Measurements from ENCODE around the gene SEMA6B. TPM values are rescaled to one million over a fixed set of nuclear protein-coding genes. Genes with fewer than 3 reads are reported as not detected.

SEMA6B gene
- total and polyA plus RNA-seq, 8 donors: 2.1 to 24.7 (median 3.3) TPM

DNA sequence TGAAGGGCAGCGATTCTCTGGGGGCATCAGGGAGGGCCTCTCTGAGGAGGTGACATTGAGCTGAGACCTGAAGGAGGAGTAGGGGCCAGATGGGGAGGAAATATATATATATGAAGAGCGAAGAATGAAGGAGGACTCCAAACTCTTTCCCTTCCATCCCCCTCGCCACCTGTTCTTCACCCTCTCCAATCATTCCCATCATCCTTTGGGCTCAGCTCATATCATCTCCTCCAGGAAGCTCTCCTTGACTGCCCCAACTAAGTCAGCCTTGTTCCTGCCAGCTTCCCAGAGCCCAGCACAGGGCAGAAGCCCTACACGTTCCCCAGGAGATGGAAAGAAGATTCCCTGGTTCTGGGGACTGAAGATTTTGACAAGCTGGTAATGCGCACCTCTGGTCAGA is 33.0 kb upstream of the SEMA6B start:
- H3K36me3 ChIP-seq: no peaks in the 10 kb centered on the region
- TF ChIP-seq, protein P1, sequence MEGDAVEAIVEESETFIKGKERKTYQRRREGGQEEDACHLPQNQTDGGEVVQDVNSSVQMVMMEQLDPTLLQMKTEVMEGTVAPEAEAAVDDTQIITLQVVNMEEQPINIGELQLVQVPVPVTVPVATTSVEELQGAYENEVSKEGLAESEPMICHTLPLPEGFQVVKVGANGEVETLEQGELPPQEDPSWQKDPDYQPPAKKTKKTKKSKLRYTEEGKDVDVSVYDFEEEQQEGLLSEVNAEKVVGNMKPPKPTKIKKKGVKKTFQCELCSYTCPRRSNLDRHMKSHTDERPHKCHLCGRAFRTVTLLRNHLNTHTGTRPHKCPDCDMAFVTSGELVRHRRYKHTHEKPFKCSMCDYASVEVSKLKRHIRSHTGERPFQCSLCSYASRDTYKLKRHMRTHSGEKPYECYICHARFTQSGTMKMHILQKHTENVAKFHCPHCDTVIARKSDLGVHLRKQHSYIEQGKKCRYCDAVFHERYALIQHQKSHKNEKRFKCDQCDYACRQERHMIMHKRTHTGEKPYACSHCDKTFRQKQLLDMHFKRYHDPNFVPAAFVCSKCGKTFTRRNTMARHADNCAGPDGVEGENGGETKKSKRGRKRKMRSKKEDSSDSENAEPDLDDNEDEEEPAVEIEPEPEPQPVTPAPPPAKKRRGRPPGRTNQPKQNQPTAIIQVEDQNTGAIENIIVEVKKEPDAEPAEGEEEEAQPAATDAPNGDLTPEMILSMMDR (IDR thresholded peaks at IDR 0.05): no peak
- no peak for DNase-seq
- H3K27ac ChIP-seq: no peak overlapping the region
- no peaks in the 10 kb centered on the region for H3K4me1 ChIP-seq
- no peak for ATAC-seq
- H3K27me3 ChIP-seq: peaks cover 13 to 88% of the 10 kb centered on the region in 2 donors
- no peaks in the 10 kb centered on the region for H3K9me3 ChIP-seq
- no peak overlapping the region for H3K4me3 ChIP-seq
- intact Hi-C loops (cut with DNase I): no loop called here

DNA sequence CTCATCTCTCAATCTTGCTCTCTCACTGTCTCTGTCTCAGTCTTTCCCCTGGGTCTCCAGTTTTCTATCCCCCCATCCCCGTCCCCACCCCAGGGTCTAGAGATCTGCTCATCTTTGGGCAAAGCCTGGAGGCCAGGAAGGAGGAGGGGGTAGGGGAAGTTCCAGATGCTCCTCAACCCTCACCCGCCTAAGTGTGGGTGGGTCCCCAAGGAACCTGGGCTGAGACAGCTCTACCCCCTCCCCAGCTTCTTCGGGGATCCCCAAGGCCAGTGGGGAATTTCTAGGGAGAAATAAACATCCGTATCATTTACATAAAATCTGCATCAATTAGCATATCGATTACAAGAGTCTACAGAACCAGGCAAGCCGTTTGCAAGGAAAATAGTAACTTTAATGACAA is 31.8 kb upstream of the SEMA6B start:
- H3K9me3 ChIP-seq: no peaks in the 10 kb centered on the region
- H3K4me3 ChIP-seq: no peak overlapping the region
- intact Hi-C loops (cut with DNase I): no loop called here
- H3K27ac ChIP-seq: no peak overlapping the region
- ATAC-seq (no peak), DNase-seq (no peak)
- TF ChIP-seq, protein P1 (IDR thresholded peaks at IDR 0.05): no peak
- H3K4me1 ChIP-seq: no peaks in the 10 kb centered on the region
- no peaks in the 10 kb centered on the region for H3K36me3 ChIP-seq
- H3K27me3 ChIP-seq: peaks cover 1 to 88% of the 10 kb centered on the region in 2 donors

DNA sequence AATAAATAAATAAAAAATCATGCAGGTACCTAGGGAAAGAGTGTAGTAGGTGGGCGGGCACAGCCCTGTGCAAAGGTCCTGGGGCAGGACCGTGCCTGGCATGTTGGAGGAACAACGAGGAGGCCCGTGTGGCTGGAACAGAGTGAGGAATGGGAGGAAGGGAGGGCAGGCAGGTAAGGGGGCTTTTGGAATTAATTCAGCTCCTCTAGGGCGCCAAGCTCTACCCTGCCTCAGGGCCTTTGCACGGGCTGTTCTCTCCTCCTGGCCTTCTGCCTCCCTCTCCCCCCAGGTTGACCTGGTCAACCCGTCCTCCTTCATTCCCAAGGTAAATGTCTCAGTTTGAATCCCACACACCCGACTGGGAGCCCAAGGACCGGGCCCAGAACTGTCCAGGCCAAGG is 31.1 kb upstream of the SEMA6B start:
- H3K27ac ChIP-seq: no peak overlapping the region
- intact Hi-C loops (cut with DNase I): no loop called here
- H3K4me3 ChIP-seq: no peak overlapping the region
- TF ChIP-seq, protein P1 (IDR thresholded peaks at IDR 0.05): no peak
- H3K27me3 ChIP-seq: peaks cover 4 to 88% of the 10 kb centered on the region in 2 donors
- no peak for ATAC-seq
- no peaks in the 10 kb centered on the region for H3K9me3 ChIP-seq
- no peak for DNase-seq
- H3K36me3 ChIP-seq: no peaks in the 10 kb centered on the region
- no peaks in the 10 kb centered on the region for H3K4me1 ChIP-seq

DNA sequence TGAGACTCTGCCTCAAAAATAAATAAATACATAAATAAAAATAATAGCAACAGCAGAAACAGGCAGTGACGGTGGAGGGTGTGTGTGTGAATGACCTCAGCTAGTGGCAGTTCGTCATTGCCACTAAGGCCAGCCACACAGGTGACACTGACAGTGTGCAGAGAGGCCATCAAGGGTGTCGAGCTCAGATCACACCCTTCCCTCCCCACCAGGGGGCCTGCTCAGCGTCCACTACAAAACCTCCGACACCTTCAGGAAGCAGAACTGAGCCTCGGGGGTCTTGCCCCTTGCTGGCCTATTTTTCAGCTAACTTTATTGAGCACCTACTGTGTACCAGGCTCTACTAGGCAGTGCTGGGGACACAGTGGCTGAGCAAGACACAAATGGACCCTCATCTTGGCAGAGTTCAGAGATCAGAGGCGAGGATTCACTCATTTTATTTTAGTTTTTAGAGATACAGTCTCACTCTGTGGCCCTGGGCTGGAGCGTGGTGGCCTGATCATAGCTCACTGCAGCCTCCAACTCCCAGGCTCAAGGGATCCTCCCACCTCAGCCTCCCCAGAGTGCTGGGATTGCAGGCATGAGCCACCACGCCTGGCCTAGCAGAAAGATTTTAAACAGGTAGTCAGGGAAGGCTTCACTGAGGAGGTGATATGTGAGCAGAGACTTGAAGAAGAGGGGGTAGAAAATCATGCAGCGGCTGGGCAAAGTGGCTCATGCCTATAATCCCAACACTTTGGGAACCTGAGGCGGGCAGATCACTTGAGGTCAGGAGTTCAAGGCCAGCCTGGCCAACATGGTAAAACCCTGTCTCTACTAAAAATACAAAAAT is 30.3 kb upstream of the SEMA6B start:
- DNase-seq (no peak), ATAC-seq (no peak)
- peaks cover 12 to 88% of the 10 kb centered on the region in 2 donors for H3K27me3 ChIP-seq
- intact Hi-C loops (cut with DNase I): no loop called here
- H3K4me1 ChIP-seq: peaks cover under 1 to 1% of the 10 kb centered on the region in 2 donors
- no peaks in the 10 kb centered on the region for H3K9me3 ChIP-seq
- H3K27ac ChIP-seq: no peak overlapping the region
- H3K36me3 ChIP-seq: no peaks in the 10 kb centered on the region
- TF ChIP-seq, protein P1 (IDR thresholded peaks at IDR 0.05): no peak
- no peak overlapping the region for H3K4me3 ChIP-seq

DNA sequence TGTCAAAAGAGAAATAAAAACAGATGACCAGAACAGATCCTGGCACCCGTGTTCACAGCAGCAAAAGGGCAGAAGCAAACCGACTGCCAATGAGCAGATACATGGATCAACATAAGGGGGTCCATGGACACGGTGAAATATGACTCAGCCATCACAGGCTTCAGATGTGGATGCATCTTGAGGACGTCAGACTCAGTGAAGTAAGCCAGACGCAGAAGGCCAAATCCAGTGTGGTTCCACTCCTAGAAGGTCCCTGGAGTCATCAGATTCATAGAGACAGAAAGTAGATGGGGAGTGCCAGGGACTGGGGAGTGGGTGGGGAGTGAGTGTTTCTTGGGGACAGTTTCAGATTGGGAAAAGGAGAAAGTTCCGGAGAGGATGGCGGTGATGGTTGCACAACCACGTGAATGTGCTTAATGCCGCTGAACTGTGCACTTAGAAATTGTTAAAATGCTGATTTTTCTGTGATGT is 28.8 kb upstream of the SEMA6B start:
- Histone ChIP-seq H3K27ac (no peak overlapping the region), H3K4me3 (no peak overlapping the region), H3K36me3 (no peaks in the 10 kb centered on the region), H3K27me3 (peaks cover 26 to 88% of the 10 kb centered on the region in 2 donors), H3K9me3 (no peaks in the 10 kb centered on the region), H3K4me1 (peaks cover 7 to 12% of the 10 kb centered on the region in 2 donors)
- no peak for DNase-seq
- TF ChIP-seq, protein P1 (IDR thresholded peaks at IDR 0.05): no peak
- ATAC-seq: no peak
- intact Hi-C loops (cut with DNase I): no loop called here
